ENCODE results near the gene TUBB6. TPM values are rescaled to one million over a fixed set of nuclear protein-coding genes. Genes with fewer than 3 reads are reported as not detected.
A peak's percentile ranks its signal among the peaks of the same experiment; 100 is the strongest.

TUBB6 gene
- total RNA-seq, 2 donors from 2014 or later, result 357 to 454 TPM

GRCh38 chr18:12283666-12284065, 24.4 kb upstream of the TUBB6 start:
- Histone ChIP-seq H3K27me3 (replicated peaks; ENCODE audit: insufficient read depth) (no peaks in the 10 kb centered on the region), H3K27ac (no peak overlapping the region), H3K9me3 (no peaks in the 10 kb centered on the region), H3K4me1 (ENCODE audit: control insufficient read depth in 1 of 2, low read depth in 2 of 2) (peaks cover under 1 to 37% of the 10 kb centered on the region in 2 donors), H3K4me3 (no peak overlapping the region), H3K36me3 (no peaks in the 10 kb centered on the region)
- ATAC-seq (ENCODE audit: insufficient number of reproducible peaks, low FRiP score, low read depth), result no peak
- no peak for DNase-seq (ENCODE audit: low spot score)
- TF ChIP-seq CTCF (IDR thresholded peaks at IDR 0.05), result no peak

- peak overlapping the region; percentile 77 for H3K4me3 ChIP-seq
- no peak for DNase-seq (ENCODE audit: low spot score)
These were observed 20.8 kb upstream of the TUBB6 start for GRCh38 chr18:12287131-12287681.

GRCh38 chr18:12287684-12288402, 20.2 kb upstream of the TUBB6 start:
- no peaks in the 10 kb centered on the region for H3K36me3 ChIP-seq
- peaks cover 4 to 24% of the 10 kb centered on the region in 2 donors for H3K4me1 ChIP-seq (ENCODE audit: control insufficient read depth in 1 of 2, low read depth in 2 of 2)
- H3K27me3 ChIP-seq (replicated peaks; ENCODE audit: insufficient read depth), result no peaks in the 10 kb centered on the region
- H3K27ac ChIP-seq, result peak overlapping the region; percentile 85 to 89
- H3K9me3 ChIP-seq, result no peaks in the 10 kb centered on the region
- no peak for TF ChIP-seq CTCF (IDR thresholded peaks at IDR 0.05)
- DNase-seq (ENCODE audit: low spot score), result peak; percentile 74
- peak; percentile 83 for ATAC-seq (ENCODE audit: insufficient number of reproducible peaks, low FRiP score, low read depth)
- peak overlapping the region; percentile 77 for H3K4me3 ChIP-seq

More at GRCh38 chr18:12287131-12287681, 20.8 kb upstream of the TUBB6 start:
- no peaks in the 10 kb centered on the region for H3K36me3 ChIP-seq
- no peak for TF ChIP-seq CTCF (IDR thresholded peaks at IDR 0.05)
- no peaks in the 10 kb centered on the region for H3K9me3 ChIP-seq
- H3K27me3 ChIP-seq (replicated peaks; ENCODE audit: insufficient read depth), result no peaks in the 10 kb centered on the region
- peak overlapping the region; percentile 85 to 89 for H3K27ac ChIP-seq
- no peak for ATAC-seq (ENCODE audit: insufficient number of reproducible peaks, low FRiP score, low read depth)
- peaks cover 4 to 24% of the 10 kb centered on the region in 2 donors for H3K4me1 ChIP-seq (ENCODE audit: control insufficient read depth in 1 of 2, low read depth in 2 of 2)

- no peaks in the 10 kb centered on the region for H3K9me3 ChIP-seq
- peaks cover 4 to 24% of the 10 kb centered on the region in 2 donors for H3K4me1 ChIP-seq (ENCODE audit: control insufficient read depth in 1 of 2, low read depth in 2 of 2)
- no peaks in the 10 kb centered on the region for H3K27me3 ChIP-seq (replicated peaks; ENCODE audit: insufficient read depth)
- peak overlapping the region; percentile 77 for H3K4me3 ChIP-seq
- ATAC-seq (ENCODE audit: insufficient number of reproducible peaks, low FRiP score, low read depth) (no peak), DNase-seq (ENCODE audit: low spot score) (no peak)
- H3K27ac ChIP-seq, result peak overlapping the region; percentile 85 to 89
- no peaks in the 10 kb centered on the region for H3K36me3 ChIP-seq
- no peak for TF ChIP-seq CTCF (IDR thresholded peaks at IDR 0.05)
These were observed 19.7 kb upstream of the TUBB6 start for GRCh38 chr18:12288403-12288755.

GRCh38 chr18:12290086-12290485, 18.0 kb upstream of the TUBB6 start:
- no peak for DNase-seq (ENCODE audit: low spot score)

More at GRCh38 chr18:12290086-12290485, 18.0 kb upstream of the TUBB6 start:
- Histone ChIP-seq H3K27me3 (replicated peaks; ENCODE audit: insufficient read depth) (no peaks in the 10 kb centered on the region), H3K4me3 (no peak overlapping the region), H3K27ac (no peak overlapping the region), H3K36me3 (no peaks in the 10 kb centered on the region), H3K4me1 (ENCODE audit: control insufficient read depth in 1 of 2, low read depth in 2 of 2) (peaks cover 4 to 24% of the 10 kb centered on the region in 2 donors), H3K9me3 (no peaks in the 10 kb centered on the region)
- ATAC-seq (ENCODE audit: insufficient number of reproducible peaks, low FRiP score, low read depth), result no peak
- TF ChIP-seq CTCF (IDR thresholded peaks at IDR 0.05), result no peak

Measured in thoracic aorta (tissue), 2 donors.